HG03139 (cell line): ENCODE measurements around the gene CSNK2B.

ENCODE experiments used
- ATAC-seq: cut with Tn5 transposase; IDR thresholded peaks from one replicate; pipeline ENCODE4 v1.9.1; 2021; ENCODE audit not compliant: unreplicated experiment

The CSNK2B gene

DNA sequence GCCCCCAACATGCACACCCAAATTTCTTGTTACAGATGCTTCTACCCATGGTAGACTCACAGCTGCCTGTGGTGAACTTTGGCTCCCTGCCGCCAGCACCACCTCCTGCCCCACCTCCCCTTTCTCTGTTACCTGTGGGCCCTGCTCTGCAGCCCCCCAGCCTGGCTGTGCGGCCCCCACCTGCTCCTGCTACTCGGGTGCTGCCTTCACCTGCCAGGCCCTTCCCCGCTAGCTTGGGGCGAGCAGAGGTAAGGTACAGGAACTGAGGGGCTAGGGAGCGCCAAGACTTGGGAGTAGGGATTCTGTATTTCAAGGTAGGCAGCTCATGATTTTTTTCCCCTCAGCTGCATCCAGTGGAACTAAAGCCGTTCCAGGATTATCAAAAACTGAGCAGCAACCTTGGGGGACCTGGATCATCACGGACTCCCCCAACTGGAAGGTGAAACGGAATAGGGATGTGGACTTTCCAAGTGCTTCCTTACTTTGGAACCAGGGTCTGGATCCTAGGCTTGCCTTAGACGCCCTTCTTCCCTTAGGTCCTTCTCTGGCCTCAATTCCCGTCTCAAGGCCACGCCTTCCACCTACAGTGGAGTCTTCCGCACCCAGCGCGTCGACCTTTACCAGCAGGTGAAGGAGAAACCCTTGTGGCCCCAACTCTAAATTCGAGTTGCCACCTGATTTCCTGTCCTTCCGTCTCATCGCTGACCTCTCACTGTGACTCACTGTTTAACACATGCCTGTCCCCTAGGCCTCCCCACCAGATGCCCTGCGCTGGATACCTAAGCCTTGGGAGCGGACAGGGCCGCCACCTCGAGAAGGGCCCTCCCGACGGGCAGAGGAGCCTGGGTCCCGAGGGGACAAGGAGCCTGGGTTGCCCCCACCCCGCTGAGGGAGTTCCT lies 28.9 kb upstream of the CSNK2B start:
- no peak for ATAC-seq

DNA sequence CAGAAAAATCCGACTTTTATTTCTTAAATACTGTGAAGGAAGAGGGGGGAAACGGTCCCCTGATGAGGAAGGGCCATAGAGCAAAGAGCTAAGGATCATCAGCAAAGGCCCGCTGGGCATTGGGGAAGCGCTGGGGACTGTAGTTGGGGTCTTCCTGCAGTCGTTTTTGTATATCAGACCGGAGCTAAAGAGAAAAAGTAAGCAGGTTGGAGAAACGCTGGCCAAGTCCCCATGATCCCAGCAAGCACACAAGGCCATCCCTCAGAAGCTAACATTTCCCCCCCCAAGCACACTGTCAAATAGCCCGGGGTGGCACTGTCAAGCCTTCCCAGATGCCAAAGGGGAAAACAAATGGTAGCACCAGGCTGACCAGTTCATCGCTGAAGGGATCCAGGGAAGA lies 26.8 kb upstream of the CSNK2B start:
- ATAC-seq, result no peak

GRCh38 chr6:31639449-31639861 lies 26.4 kb upstream of the CSNK2B start:
- no peak for ATAC-seq

DNA sequence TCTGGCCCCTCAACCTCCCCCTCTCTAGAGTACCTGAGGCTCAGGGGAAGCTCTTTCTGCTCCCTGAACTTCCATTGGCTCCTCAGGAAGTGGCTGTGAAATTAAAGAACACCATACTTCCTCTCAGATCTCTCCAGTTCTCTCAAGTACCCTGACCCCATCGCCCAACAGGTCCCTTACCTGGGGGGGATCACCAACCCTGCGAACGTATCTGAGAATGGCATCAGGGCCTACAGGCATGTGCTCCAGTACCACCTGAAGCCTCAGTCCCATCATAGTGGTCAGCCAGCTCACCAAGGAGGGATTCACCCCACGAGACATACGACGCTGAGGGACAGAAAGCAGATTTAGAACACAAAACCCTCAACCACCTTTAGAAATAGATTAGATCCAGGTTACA lies 25.3 kb upstream of the CSNK2B start:
- no peak for ATAC-seq

- ATAC-seq, result no peak
Observed at GRCh38 chr6:31641370-31641769, 24.5 kb upstream of the CSNK2B start.

DNA sequence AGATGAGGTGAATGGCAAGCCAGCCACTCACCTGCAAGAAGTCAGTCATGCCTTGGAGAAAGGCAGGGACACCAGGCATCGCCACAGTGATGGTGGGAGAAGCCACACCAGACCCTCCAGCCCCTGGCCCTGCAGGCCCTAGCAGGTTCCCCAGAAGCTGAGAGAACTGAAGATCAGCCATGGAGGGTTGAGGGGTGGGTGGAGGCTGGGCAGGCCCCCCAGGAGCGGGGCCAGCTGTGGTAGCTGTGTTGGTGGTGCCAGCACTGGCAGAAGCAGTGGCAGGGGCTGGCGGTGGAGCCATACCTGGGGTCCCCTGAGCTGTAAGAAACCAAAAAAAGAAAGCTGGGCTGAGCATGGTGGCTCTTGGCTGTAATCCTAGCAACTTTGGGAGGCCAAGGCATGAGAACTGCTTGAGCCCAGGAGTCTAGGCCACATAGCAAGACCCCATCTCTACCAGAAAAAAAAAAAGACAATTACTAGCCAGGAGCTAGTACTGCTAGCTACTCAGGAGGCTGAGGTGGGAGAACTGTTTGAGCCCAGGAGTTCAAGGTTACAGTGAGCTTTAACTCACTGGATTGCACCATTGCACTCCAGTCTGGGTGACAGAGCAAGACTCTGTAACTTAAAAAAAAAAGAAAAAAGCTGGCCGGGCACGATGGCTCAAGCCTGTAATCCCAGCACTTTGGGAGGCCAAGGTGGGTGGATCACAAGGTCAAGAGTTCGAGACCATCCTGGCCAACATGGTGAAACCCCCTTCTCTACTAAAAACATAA lies 22.9 kb upstream of the CSNK2B start:
- ATAC-seq, result no peak

- ATAC-seq, result no peak
Observed at GRCh38 chr6:31643818-31644454, 21.9 kb upstream of the CSNK2B start.

DNA sequence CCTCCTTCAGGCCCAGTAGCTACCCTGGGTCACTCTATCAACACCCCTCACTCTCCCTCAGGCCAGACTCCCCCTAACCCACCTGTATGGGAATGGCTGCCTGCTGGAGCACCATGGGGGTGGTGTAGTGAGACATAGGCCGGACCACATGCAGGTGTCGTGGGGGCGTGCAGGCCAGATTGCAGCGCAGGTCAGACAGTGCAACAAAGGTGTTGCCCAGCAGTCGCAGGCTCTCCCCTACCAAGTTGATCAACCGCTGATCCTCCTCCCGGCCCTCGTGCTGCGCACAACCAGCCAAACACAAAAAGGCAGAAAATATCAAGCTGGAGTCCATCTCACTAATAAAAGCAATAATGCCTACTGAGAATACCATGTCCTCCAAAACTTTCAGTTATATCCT lies 20.6 kb upstream of the CSNK2B start:
- no peak for ATAC-seq

GRCh38 chr6:31651602-31652191 lies 14.2 kb upstream of the CSNK2B start:
- peak; percentile 23 for ATAC-seq

DNA sequence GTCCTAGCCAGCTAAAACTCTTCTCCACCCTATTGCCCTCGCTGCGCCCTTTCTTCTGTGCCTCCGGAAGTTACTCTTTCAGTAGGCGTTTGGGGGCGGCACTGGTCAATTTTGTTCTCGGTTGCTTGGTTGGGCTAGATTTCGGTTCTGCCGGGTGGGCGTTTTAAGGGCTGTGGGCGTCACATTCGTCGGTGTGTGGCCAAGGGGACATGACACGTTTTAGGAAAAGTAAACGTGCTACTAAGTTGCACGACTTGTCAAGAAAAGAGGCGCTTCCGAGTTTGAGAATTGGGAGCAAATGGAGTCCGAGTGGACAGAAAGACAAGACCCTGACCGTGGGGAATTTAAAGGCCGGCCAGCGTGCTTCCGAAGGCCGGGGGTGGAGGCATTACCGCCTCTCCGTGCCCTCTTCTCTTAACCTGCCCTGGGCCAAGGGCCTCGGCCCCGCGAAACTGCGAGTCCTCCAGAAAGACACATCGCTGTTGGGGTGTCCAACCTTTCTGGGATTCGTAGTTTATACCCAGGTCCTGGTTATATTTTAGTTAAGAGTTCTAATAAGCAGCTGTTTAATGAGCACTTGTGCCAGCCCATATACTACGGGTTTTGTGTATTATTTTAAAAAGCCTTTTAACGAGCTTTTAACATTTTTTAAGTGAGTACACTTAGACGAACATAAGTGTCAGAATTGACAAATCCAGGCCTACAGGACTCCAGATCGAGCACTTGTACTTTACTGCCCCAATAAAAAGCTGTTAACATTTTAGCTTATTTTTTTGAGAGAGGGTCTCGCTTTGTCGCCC lies 12.8 kb upstream of the CSNK2B start:
- peak; percentile 53 for ATAC-seq

DNA sequence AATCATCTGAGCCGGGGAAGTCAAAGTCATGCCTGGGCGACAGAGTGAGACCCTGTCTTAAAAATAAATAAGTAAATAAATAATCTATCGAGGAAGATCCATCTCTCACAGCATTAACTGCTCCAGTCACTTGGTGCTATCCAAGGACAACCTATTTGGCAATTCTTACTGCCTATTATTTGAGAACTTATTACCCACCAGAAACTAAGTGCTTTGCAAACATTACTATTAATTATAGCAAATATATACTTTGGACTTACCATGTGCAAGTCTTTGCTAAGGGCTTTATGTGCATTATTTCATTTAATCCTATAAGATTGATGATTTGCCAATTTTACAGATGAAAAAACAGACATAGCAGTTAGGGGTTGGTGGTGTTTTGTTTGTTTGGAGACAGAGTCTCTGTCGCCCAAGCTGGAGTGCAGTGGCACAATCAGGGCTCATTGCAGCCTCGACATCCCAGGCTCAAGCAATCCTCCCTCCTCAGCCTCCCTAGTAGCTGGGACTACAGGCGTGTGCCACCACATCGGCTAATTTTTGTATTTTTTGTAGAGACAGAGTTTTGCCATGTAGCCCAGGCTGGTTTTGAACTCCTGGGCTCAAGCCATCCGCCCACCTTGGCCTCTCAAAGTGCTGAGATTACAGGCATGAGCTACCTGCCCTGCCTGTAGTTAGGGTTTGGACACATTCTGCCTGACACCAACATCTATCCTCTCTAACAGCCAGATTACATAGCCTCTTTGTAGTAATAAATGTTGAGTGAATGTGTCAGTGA lies 11.1 kb upstream of the CSNK2B start:
- ATAC-seq, result no peak

DNA sequence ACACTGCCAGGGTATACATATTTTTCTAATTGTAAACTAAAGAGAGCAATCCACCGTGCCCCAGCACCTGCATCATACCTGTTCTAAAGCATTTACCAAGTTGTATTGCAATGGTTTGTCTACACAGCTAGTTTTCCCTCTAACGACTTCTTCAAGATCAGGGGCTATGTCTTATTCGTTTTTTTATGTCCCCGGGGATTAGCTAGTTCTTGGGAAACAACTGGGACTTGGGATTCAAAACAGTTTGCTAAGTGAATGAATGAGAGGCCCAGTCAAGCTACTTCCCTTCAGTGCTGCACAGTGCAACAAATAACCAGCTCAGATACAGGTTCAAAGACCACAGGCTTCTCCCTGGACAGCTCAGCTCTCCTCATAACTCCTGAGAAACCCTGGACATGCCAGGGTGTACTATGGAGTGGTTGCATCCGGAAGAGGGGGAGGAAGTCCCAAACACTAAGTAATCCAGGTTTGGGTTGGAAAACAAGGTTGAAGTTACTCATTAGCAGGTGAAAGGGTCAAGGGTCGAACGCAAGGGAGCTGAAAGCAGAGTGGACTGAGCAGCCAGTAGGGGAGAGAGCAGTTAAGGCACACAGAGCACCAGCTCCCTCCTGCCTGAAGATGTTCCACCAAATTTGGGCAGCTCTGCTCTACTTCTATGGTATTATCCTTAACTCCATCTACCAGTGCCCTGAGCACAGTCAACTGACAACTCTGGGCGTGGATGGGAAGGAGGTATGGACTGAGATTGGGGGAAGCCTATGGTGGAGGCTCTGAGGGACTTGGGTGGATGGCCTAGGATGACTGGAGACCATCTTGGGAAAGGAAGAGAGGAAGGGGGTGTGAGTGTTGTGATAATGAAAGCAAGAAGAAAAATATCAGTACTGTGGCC lies 10.3 kb upstream of the CSNK2B start, which contains the start of gene APOM:
APOM (plus strand) TSS at position 546 of the 889 bp plus-strand sequence; CDS start at position 619, 73 bp downstream.
- ATAC-seq, result no peak

- no peak for ATAC-seq
Observed at GRCh38 chr6:31657406-31658157, 8.3 kb upstream of the CSNK2B start.

- ATAC-seq, result no peak
Observed at GRCh38 chr6:31658158-31658688, 7.7 kb upstream of the CSNK2B start.

GRCh38 chr6:31658983-31659648 lies 6.8 kb upstream of the CSNK2B start:
- ATAC-seq, result no peak

DNA sequence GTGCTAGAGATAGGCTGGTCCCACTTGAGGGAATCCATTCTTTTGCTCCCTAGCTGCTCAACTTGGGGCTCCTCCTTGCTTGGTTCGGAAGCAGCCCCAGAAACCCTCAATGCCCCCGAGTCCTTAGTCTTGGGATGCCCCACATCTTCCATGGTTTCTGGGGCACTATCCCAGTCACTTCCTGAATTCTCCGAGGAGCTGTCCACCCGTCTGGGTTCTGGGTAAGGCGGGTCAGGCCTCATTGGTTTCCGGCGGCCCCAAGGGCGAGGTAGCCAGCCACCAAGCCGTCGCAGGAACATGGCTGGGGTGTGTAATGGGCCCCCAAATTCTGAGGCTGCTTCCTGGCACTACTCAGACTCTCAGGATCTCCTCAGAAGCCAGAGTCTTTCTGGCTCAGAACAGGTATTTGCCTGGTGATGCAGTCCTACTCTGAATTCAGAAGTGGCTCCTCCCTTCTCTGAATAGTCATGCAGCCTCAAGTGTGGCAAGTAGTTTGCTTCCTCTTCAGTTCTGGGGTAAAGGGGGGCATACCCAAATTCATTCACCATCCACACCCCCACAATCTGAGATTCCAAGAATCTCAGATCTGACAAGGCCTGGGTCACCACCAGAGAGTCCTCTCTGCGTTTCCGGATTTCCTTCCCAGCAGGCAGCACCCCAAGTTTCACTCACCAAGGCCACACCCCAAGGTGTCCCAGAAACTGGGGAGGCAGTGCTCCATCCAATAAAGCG lies 6.1 kb upstream of the CSNK2B start:
- no peak for ATAC-seq
